A549 (cell line): ENCODE measurements around the gene ACP3. TPM values are rescaled to one million over a fixed set of nuclear protein-coding genes. Genes with fewer than 3 reads are reported as not detected.

Experiments used
- ATAC-seq, 2 experiments: fragments of 200-7000 bp in 1 of 2; fragments of >200 bp in 1 of 2; cut with Nextera tagmentation in 1 of 2; cut with Tn5 transposase in 1 of 2; 3 replicates each; pipeline versions ENCODE4 v1.8.0 to v1.9.1; 2018 to 2020; ENCODE audit warnings: mild to moderate bottlenecking in 1 of 2, moderate library complexity in 1 of 2
- CTCF ChIA-PET: fragments of 300-600 bp; sonication (Branson Sonifier 250); formaldehyde crosslinking; extraction: SDS; loops from one replicate; lab custom pipeline; 2021; ENCODE audit warnings: antibody characterized with exemption, inconsistent platforms; lab: Yijun Ruan, JAX
- POLR2A ChIA-PET: fragments of 350-600 bp; formaldehyde crosslinking; extraction: SDS; loops from one replicate; lab custom pipeline; 2021; ENCODE audit warnings: antibody characterized with exemption, inconsistent platforms; lab: Yijun Ruan, JAX
- DNase-seq, 2 experiments: peaks; one replicate each; pipeline versions ENCODE4 v3.0.0 to v3.0.0-alpha.2; 2011 to 2016; ENCODE audit warnings: low read depth in 1 of 2, low spot score in 1 of 2
- FAIRE-seq: peaks from 2 replicates; lab custom pipeline; 2011; peaks lifted over from hg19 to GRCh38; lab: Jason Lieb, UNC
- H3K27ac ChIP-seq, 2 experiments: fragments of >200 bp; sonication (Bioruptor Twin); formaldehyde crosslinking; 3 replicates each; pipeline ENCODE4 v1.5.1; 2016 to 2017
- H3K4me1 ChIP-seq: fragments of >200 bp; sonication (Bioruptor Twin); formaldehyde crosslinking; 3 replicates; pipeline ENCODE4 v1.6.1; 2016
- H3K4me2 ChIP-seq: fragments of >200 bp; sonication (Bioruptor Twin); formaldehyde crosslinking; 3 replicates; pipeline ENCODE4 v1.6.1; 2016
- H3K4me3 ChIP-seq: fragments of >200 bp; sonication (Bioruptor Twin); formaldehyde crosslinking; 3 replicates; pipeline ENCODE4 v1.5.1; 2016
- H3K9me3 ChIP-seq: fragments of >200 bp; sonication (Bioruptor Twin); formaldehyde crosslinking; 3 replicates; pipeline ENCODE4 v1.6.1; 2016
- BHLHE40 ChIP-seq: IDR thresholded peaks from 2 replicates; pipeline ENCODE4 v1.6.1; 2012; ENCODE audit warnings: low read depth, low read length, inconsistent platforms
- CHD4 ChIP-seq: fragments of 200-600 bp; sonication (generic); IDR thresholded peaks from 2 replicates; pipeline ENCODE4 v1.6.1; 2016; ENCODE audit warnings: antibody characterized with exemption, mild to moderate bottlenecking, borderline replicate concordance
- EHF ChIP-seq: fragments of 250-450 bp; sonication (Bioruptor Pico); IDR thresholded peaks from 2 replicates; pipeline ENCODE4 v1.5.0; 2020; ENCODE audit warnings: mild to moderate bottlenecking
- EP300 ChIP-seq, 2 experiments: fragments of >200 bp; sonication (Bioruptor Twin); formaldehyde crosslinking; IDR thresholded peaks; 2 replicates in 1 of 2; 3 replicates in 1 of 2; pipeline ENCODE4 v1.6.1; 2016 to 2017
- ESRRA ChIP-seq: fragments of 150-350 bp; IDR thresholded peaks from 2 replicates; pipeline ENCODE4 v1.6.1; 2014; ENCODE audit warnings: mild to moderate bottlenecking, low read length, borderline replicate concordance
- FOSB ChIP-seq: fragments of 250-450 bp; sonication (Bioruptor Pico); IDR thresholded peaks from 2 replicates; pipeline ENCODE4 v1.5.0; 2020; ENCODE audit warnings: mild to moderate bottlenecking, moderate library complexity
- HEYL ChIP-seq: fragments of 250-450 bp; sonication (Bioruptor Pico); IDR thresholded peaks from 2 replicates; pipeline ENCODE4 v1.8.0; 2021; ENCODE audit warnings: mild to moderate bottlenecking, moderate library complexity
- HOXB5 ChIP-seq: fragments of 250-450 bp; sonication (Bioruptor Pico); IDR thresholded peaks from 2 replicates; pipeline ENCODE4 v1.5.0; 2020; ENCODE audit warnings: mild to moderate bottlenecking, moderate library complexity
- JUN ChIP-seq, 2 experiments: fragments of >200 bp; sonication (Bioruptor Twin); formaldehyde crosslinking; IDR thresholded peaks; 2 replicates in 1 of 2; 3 replicates in 1 of 2; pipeline ENCODE4 v1.6.1; 2016 to 2017
- KDM1A ChIP-seq: fragments of 200-600 bp; sonication (generic); IDR thresholded peaks from 2 replicates; pipeline ENCODE4 v1.6.1; 2016; ENCODE audit warnings: low read depth, mild to moderate bottlenecking
- MAFK ChIP-seq: fragments of 450-650 bp; IDR thresholded peaks from 2 replicates; pipeline ENCODE4 v1.6.1; 2014; ENCODE audit not compliant: partially characterized antibody
- MYC ChIP-seq: IDR thresholded peaks from 2 replicates; pipeline ENCODE4 v1.6.1; 2012; ENCODE audit warnings: mild to moderate bottlenecking, inconsistent platforms, low read length, improper control_type of control experiment, borderline replicate concordance
- NFE2L2 ChIP-seq: fragments of 150-350 bp; conservative IDR thresholded peaks from 2 replicates; pipeline ENCODE4 v1.6.1; 2014; ENCODE audit warnings: low read length
- NPAS2 ChIP-seq: fragments of 250-450 bp; sonication (Bioruptor Pico); IDR thresholded peaks from 2 replicates; pipeline ENCODE4 v1.8.0; 2022; ENCODE audit warnings: mild to moderate bottlenecking, moderate library complexity, borderline replicate concordance
- POLR2A ChIP-seq: IDR thresholded peaks from 2 replicates; pipeline ENCODE4 v1.6.1; 2012; ENCODE audit warnings: mild to moderate bottlenecking, low read length
- POLR2AphosphoS2 ChIP-seq: conservative IDR thresholded peaks from 2 replicates; pipeline ENCODE4 v1.6.1; 2012; ENCODE audit warnings: low read length, improper control_type of control experiment, inconsistent platforms
- RCOR1 ChIP-seq: fragments of 150-350 bp; IDR thresholded peaks from 2 replicates; pipeline ENCODE4 v1.6.1; 2014; ENCODE audit warnings: antibody characterized with exemption, low read length, low read depth
- RNF2 ChIP-seq: fragments of 200-600 bp; sonication (generic); IDR thresholded peaks from 2 replicates; pipeline ENCODE4 v1.6.1; 2016; ENCODE audit warnings: low read depth, mild to moderate bottlenecking, antibody characterized with exemption, moderate library complexity, borderline replicate concordance
- SMC3 ChIP-seq: fragments of >200 bp; sonication (Bioruptor Twin); formaldehyde crosslinking; IDR thresholded peaks from 3 replicates; pipeline ENCODE4 v1.6.1; 2018; ENCODE audit warnings: inconsistent platforms
- SREBF2 ChIP-seq: fragments of 450-650 bp; IDR thresholded peaks from 2 replicates; pipeline ENCODE4 v1.6.1; 2014; ENCODE audit warnings: mild to moderate bottlenecking, moderate library complexity
- TP53 ChIP-seq: fragments of 250-450 bp; sonication (Bioruptor Pico); IDR thresholded peaks from 2 replicates; pipeline ENCODE4 v1.5.0; 2021; ENCODE audit warnings: mild to moderate bottlenecking, moderate library complexity
- ZSCAN20 ChIP-seq: fragments of 250-450 bp; sonication (Bioruptor Pico); IDR thresholded peaks from 2 replicates; pipeline ENCODE4 v1.8.0; 2022; ENCODE audit warnings: mild to moderate bottlenecking, moderate library complexity
- WGBS: methylation state at CpG from one replicate; pipeline ENCODE4 v1.1.6; 2017; ENCODE audit errors: missing lambda C conversion rate; 5-methylcytosine and 5-hydroxymethylcytosine counted together
- polyA plus RNA-seq, 4 experiments: library from polyadenylated mRNA; depleted of rRNA in 3 of 4; stranded (reverse); fragments of >200 nt; fragmentation: RNase III in 1 of 4; extraction: RNeasy Plus Mini Kit Qiagen cat#74134 plus additional on column Dnase treatment in 1 of 4; gene quantifications; 2 replicates in 3 of 4; 3 replicates in 1 of 4; pipeline ENCODE4 v1.2.3, GENCODE V29; 2011 to 2017
- TF ChIP-seq, protein P1 (sequence below): fragments of >200 bp; sonication (Bioruptor Twin); formaldehyde crosslinking; IDR thresholded peaks from 2 replicates; pipeline ENCODE4 v1.6.1; 2016
- TF ChIP-seq, protein P2 (sequence below): IDR thresholded peaks from 2 replicates; pipeline ENCODE4 v1.6.1; 2012
- TF ChIP-seq, protein P3 (sequence below): fragments of 250-450 bp; sonication (Bioruptor Pico); IDR thresholded peaks from 2 replicates; pipeline ENCODE4 v1.5.0; 2021; ENCODE audit warnings: mild to moderate bottlenecking, moderate library complexity, borderline replicate concordance
- TF ChIP-seq, protein P4 (sequence below): fragments of 200-600 bp; sonication (generic); IDR thresholded peaks from 2 replicates; pipeline ENCODE4 v1.6.1; 2016; ENCODE audit warnings: antibody characterized with exemption, mild to moderate bottlenecking, moderate library complexity

The ACP3 gene
- polyA plus RNA-seq, 2 of the 4 experiments (the other 2 are of a cell fraction) = 0.09 to 0.19 TPM

DNA sequence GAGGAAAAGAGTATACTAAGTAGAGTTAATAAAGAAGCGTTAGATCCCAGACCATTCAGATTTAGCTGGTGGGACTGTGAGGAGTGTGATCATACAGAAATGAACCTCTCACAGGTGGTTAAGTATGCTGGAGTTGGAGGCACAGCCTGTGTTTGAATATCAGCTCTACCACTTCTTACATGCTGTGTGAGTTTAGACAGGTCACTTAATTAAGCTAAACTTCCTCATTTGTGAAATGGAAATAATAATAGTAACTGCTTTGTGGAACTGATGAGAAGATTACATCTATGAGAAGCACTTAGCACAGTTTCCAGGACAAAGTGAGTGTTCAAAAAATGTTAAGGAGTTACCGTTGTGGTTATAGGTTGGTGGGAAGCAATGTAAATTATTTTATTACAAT lies 8.4 kb downstream of the ACP3 start:
- no peak overlapping the region for H3K4me2 ChIP-seq
- H3K27ac ChIP-seq = no peak overlapping the region
- no peak for FAIRE-seq
- ChIA-PET POLR2A (no interaction called here), CTCF (interaction anchor here (0.8 to 4.2 kb wide), 3 partner anchors 11 to 74 kb away, joined by 3 to 21 read pairs (median 4); no protein-coding TSS in a partner anchor)
- no peak for ATAC-seq
- DNase-seq = no peak
- no peaks in the 10 kb centered on the region for H3K9me3 ChIP-seq
- no peak for TF ChIP-seq HOXB5 (CRISPR knock-in tag)
- no peak for TF ChIP-seq EP300 (IDR thresholded peaks at IDR 0.05)
- TF ChIP-seq, protein P1, sequence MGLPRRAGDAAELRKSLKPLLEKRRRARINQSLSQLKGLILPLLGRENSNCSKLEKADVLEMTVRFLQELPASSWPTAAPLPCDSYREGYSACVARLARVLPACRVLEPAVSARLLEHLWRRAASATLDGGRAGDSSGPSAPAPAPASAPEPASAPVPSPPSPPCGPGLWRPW = no peak
- no peak for TF ChIP-seq ZSCAN20 (CRISPR knock-in tag)
- TF ChIP-seq BHLHE40 = no peak
- TF ChIP-seq, protein P2, sequence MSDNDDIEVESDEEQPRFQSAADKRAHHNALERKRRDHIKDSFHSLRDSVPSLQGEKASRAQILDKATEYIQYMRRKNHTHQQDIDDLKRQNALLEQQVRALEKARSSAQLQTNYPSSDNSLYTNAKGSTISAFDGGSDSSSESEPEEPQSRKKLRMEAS = no peak
- no peak for TF ChIP-seq ESRRA
- no peak for TF ChIP-seq POLR2A
- no peak for TF ChIP-seq MAFK
- TF ChIP-seq RCOR1 = no peak
- TF ChIP-seq FOSB (CRISPR knock-in tag) = no peak
- TF ChIP-seq, protein P3, sequence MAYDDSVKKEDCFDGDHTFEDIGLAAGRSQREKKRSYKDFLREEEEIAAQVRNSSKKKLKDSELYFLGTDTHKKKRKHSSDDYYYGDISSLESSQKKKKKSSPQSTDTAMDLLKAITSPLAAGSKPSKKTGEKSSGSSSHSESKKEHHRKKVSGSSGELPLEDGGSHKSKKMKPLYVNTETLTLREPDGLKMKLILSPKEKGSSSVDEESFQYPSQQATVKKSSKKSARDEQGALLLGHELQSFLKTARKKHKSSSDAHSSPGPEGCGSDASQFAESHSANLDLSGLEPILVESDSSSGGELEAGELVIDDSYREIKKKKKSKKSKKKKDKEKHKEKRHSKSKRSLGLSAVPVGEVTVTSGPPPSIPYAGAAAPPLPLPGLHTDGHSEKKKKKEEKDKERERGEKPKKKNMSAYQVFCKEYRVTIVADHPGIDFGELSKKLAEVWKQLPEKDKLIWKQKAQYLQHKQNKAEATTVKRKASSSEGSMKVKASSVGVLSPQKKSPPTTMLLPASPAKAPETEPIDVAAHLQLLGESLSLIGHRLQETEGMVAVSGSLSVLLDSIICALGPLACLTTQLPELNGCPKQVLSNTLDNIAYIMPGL (CRISPR knock-in tag) = no peak
- TF ChIP-seq, protein P4, sequence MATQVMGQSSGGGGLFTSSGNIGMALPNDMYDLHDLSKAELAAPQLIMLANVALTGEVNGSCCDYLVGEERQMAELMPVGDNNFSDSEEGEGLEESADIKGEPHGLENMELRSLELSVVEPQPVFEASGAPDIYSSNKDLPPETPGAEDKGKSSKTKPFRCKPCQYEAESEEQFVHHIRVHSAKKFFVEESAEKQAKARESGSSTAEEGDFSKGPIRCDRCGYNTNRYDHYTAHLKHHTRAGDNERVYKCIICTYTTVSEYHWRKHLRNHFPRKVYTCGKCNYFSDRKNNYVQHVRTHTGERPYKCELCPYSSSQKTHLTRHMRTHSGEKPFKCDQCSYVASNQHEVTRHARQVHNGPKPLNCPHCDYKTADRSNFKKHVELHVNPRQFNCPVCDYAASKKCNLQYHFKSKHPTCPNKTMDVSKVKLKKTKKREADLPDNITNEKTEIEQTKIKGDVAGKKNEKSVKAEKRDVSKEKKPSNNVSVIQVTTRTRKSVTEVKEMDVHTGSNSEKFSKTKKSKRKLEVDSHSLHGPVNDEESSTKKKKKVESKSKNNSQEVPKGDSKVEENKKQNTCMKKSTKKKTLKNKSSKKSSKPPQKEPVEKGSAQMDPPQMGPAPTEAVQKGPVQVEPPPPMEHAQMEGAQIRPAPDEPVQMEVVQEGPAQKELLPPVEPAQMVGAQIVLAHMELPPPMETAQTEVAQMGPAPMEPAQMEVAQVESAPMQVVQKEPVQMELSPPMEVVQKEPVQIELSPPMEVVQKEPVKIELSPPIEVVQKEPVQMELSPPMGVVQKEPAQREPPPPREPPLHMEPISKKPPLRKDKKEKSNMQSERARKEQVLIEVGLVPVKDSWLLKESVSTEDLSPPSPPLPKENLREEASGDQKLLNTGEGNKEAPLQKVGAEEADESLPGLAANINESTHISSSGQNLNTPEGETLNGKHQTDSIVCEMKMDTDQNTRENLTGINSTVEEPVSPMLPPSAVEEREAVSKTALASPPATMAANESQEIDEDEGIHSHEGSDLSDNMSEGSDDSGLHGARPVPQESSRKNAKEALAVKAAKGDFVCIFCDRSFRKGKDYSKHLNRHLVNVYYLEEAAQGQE = no peak
- no peak for TF ChIP-seq KDM1A
- TF ChIP-seq TP53 = no peak
- TF ChIP-seq CHD4 = no peak
- WGBS = 64% methylated on average over 2 of the region's 2 CpGs
- no peaks in the 10 kb centered on the region for H3K4me1 ChIP-seq
- no peak overlapping the region for H3K4me3 ChIP-seq

DNA sequence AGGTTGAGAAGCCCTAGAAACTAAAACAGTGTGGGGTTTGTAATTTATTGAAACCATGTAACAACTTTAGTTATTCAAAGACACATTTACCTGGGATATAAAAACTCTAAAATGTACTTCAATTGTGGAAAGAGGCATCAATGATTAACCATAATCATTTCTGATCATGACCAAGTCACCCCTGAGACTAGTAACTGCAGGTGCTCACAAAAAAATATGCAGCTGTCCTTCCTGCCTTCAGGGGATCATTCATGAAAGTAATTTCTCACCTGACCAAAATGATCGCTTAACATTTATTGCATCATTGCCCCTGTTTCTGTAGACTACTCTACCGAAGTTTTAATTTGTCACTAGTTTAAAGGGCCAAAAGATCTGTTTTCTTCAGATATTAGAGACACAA lies 9.0 kb downstream of the ACP3 start:
- Histone ChIP-seq H3K9me3 (no peaks in the 10 kb centered on the region), H3K4me2 (no peak overlapping the region), H3K4me3 (no peak overlapping the region), H3K27ac (no peak overlapping the region), H3K4me1 (no peaks in the 10 kb centered on the region)
- ATAC-seq = no peak
- POLR2A ChIA-PET = no interaction called here
- CTCF ChIA-PET = interaction anchor here (4.2 kb wide), 1 partner anchor 17 kb away, joined by 21 read pairs; no protein-coding TSS in a partner anchor
- DNase-seq = no peak
- TF ChIP-seq RNF2 (no peak), HEYL (no peak), TP53 (no peak), NFE2L2 (no peak), EHF (CRISPR knock-in tag) (no peak), SREBF2 (no peak), MYC (no peak), JUN (IDR thresholded peaks at IDR 0.05) (no peak), SMC3 (no peak), POLR2AphosphoS2 (no peak), NPAS2 (CRISPR knock-in tag) (no peak)
- 32% methylated on average over 2 of the region's 2 CpGs for WGBS
- no peak for FAIRE-seq
